H1 (cell line): ENCODE measurements around the gene USP24. TPM values are rescaled to one million over a fixed set of nuclear protein-coding genes. Genes with fewer than 3 reads are reported as not detected.

Source experiments
- CTCF ChIA-PET: fragments of 300-600 bp; sonication (Branson Sonifier 250); formaldehyde crosslinking; loops from one replicate; lab custom pipeline; 2021; ENCODE audit not compliant: partially characterized antibody; lab: Charles Lee
- POLR2A ChIA-PET: fragments of 300-600 bp; sonication (Branson Sonifier 250); formaldehyde crosslinking; loops from one replicate; lab custom pipeline; 2021; ENCODE audit warnings: inconsistent platforms; ENCODE audit not compliant: partially characterized antibody; lab: Charles Lee
- DNase-seq, 2 experiments: peaks; one replicate each; pipeline versions ENCODE4 v3.0.0 to v3.0.0-alpha.2; 2010 to 2022; ENCODE audit warnings: low spot score in 2 of 2, low read depth in 1 of 2, mixed read lengths in 1 of 2
- FAIRE-seq: peaks from 2 replicates; lab custom pipeline; 2011; peaks lifted over from hg19 to GRCh38; lab: Jason Lieb, UNC
- H2AFZ ChIP-seq: 2 replicates; pipeline ENCODE4 v1.8.1; 2012; ENCODE audit warnings: low read length, inconsistent platforms
- H2AK5ac ChIP-seq: 2 replicates; pipeline ENCODE4 v1.6.1; 2013; ENCODE audit warnings: low read depth, low read length
- H2BK120ac ChIP-seq: replicated peaks from 2 replicates; pipeline ENCODE3; 2013; ENCODE audit warnings: low read depth, low read length, inconsistent platforms
- H2BK12ac ChIP-seq: 2 replicates; pipeline ENCODE4 v1.6.1; 2013; ENCODE audit warnings: low read depth, low read length
- H2BK15ac ChIP-seq: 2 replicates; pipeline ENCODE4 v1.6.1; 2013; ENCODE audit warnings: low read length
- H2BK20ac ChIP-seq: 2 replicates; pipeline ENCODE4 v1.6.1; 2013; ENCODE audit warnings: low read length
- H2BK5ac ChIP-seq: 2 replicates; pipeline ENCODE4 v1.6.1; 2013; ENCODE audit warnings: low read depth, low read length
- H3K14ac ChIP-seq: 2 replicates; pipeline ENCODE4 v1.6.1; 2013; ENCODE audit warnings: inconsistent platforms; ENCODE audit not compliant: insufficient read length
- H3K18ac ChIP-seq: 2 replicates; pipeline ENCODE4 v1.6.1; 2013; ENCODE audit warnings: low read length; ENCODE audit errors: extremely low read depth
- H3K23ac ChIP-seq: 2 replicates; pipeline ENCODE4 v1.6.1; 2013; ENCODE audit warnings: inconsistent platforms; ENCODE audit not compliant: insufficient read length
- H3K23me2 ChIP-seq: 2 replicates; pipeline ENCODE4 v1.6.1; 2013; ENCODE audit warnings: low read depth, low read length
- H3K27ac ChIP-seq: 2 replicates; pipeline ENCODE4 v1.6.1; 2011; ENCODE audit warnings: low read depth, low read length, inconsistent platforms
- H3K27me3 ChIP-seq, 4 experiments: replicated peaks in 1 of 4; 1 replicate in 1 of 4; 2 replicates in 3 of 4; pipeline versions ENCODE4 v1.6.1 to v1.8.1; 2011 to 2013; ENCODE audit warnings: low read length in 3 of 4, mild to moderate bottlenecking in 3 of 4, inconsistent platforms in 2 of 4, mixed read lengths in 2 of 4, moderate library complexity in 1 of 4; ENCODE audit not compliant: control insufficient read depth in 3 of 4, insufficient read depth in 3 of 4; ENCODE audit errors: extremely low read depth in 1 of 4
- H3K36me3 ChIP-seq, 4 experiments: 2 replicates each; pipeline versions ENCODE4 v1.6.1 to v1.8.1; 2011 to 2013; ENCODE audit warnings: mild to moderate bottlenecking in 4 of 4, low read length in 3 of 4, moderate library complexity in 2 of 4, control low read depth in 1 of 4, inconsistent platforms in 1 of 4; ENCODE audit not compliant: insufficient read depth in 4 of 4, control insufficient read depth in 2 of 4
- H3K4ac ChIP-seq: replicated peaks from 2 replicates; pipeline ENCODE3; 2013; ENCODE audit warnings: low read length, low read depth, mixed read lengths, inconsistent platforms; ENCODE audit not compliant: insufficient read length
- H3K4me1 ChIP-seq, 4 experiments: replicated peaks in 1 of 4; 1 replicate in 1 of 4; 2 replicates in 3 of 4; pipeline versions ENCODE4 v1.6.1 to v1.8.1; 2011 to 2013; ENCODE audit warnings: low read length in 3 of 4, inconsistent platforms in 2 of 4, mixed read lengths in 1 of 4; ENCODE audit not compliant: insufficient read depth in 4 of 4, control insufficient read depth in 3 of 4
- H3K4me2 ChIP-seq, 2 experiments: 2 replicates each; pipeline versions ENCODE4 v1.6.1 to v1.8.1; 2011 to 2013; ENCODE audit warnings: low read depth in 2 of 2, low read length in 2 of 2, control low read depth in 1 of 2, inconsistent platforms in 1 of 2, mild to moderate bottlenecking in 1 of 2; ENCODE audit not compliant: insufficient read depth in 1 of 2
- H3K4me3 ChIP-seq, 4 experiments: fragments of 200-600, 300-600 bp in 1 of 4; sonication (generic), shearing (Covaris generic), sonication (Bioruptor Twin) in 1 of 4; 2 replicates each; pipeline versions ENCODE4 v1.5.1 to v1.8.1; 2011 to 2016; ENCODE audit warnings: low read length in 4 of 4, low read depth in 3 of 4, control low read depth in 2 of 4, inconsistent platforms in 2 of 4, mild to moderate bottlenecking in 2 of 4, mixed read lengths in 1 of 4, moderate library complexity in 1 of 4; ENCODE audit not compliant: insufficient read depth in 2 of 4; ENCODE audit errors: extremely low read depth in 1 of 4
- H3K56ac ChIP-seq: replicated peaks from 2 replicates; pipeline ENCODE3; 2013; ENCODE audit warnings: low read depth, mild to moderate bottlenecking, mixed read lengths, low read length, inconsistent platforms; ENCODE audit not compliant: insufficient read length
- H3K79me1 ChIP-seq: 2 replicates; pipeline ENCODE4 v1.6.1; 2013; ENCODE audit warnings: low read depth, low read length, control low read depth
- H3K79me2 ChIP-seq, 2 experiments: 2 replicates each; pipeline versions ENCODE4 v1.6.1 to v1.8.1; 2012 to 2013; ENCODE audit warnings: low read length in 2 of 2, mild to moderate bottlenecking in 2 of 2, inconsistent platforms in 1 of 2; ENCODE audit not compliant: insufficient read depth in 2 of 2, control insufficient read depth in 1 of 2
- H3K9ac ChIP-seq, 4 experiments: replicated peaks in 1 of 4; 1 replicate in 1 of 4; 2 replicates in 3 of 4; pipeline versions ENCODE4 v1.6.1 to v1.8.1; 2011 to 2013; ENCODE audit warnings: low read depth in 3 of 4, low read length in 3 of 4, control low read depth in 2 of 4, mild to moderate bottlenecking in 2 of 4, moderate library complexity in 2 of 4, inconsistent platforms in 1 of 4; ENCODE audit errors: extremely low read depth in 1 of 4
- H3K9me3 ChIP-seq, 2 experiments: 2 replicates each; pipeline versions ENCODE4 v1.6.1 to v1.8.1; 2012 to 2013; ENCODE audit warnings: mild to moderate bottlenecking in 2 of 2, moderate library complexity in 2 of 2, control low read depth in 1 of 2, inconsistent platforms in 1 of 2, low read depth in 1 of 2, low read length in 1 of 2, mixed read lengths in 1 of 2; ENCODE audit not compliant: insufficient read depth in 2 of 2
- H4K20me1 ChIP-seq, 2 experiments: replicated peaks in 1 of 2; 2 replicates each; pipeline versions ENCODE3 to v1.8.1; 2011 to 2013; ENCODE audit warnings: inconsistent platforms in 2 of 2, low read length in 2 of 2, mild to moderate bottlenecking in 1 of 2; ENCODE audit not compliant: insufficient read depth in 2 of 2, control insufficient read depth in 1 of 2
- H4K5ac ChIP-seq: 2 replicates; pipeline ENCODE4 v1.6.1; 2013; ENCODE audit warnings: low read length, low read depth, mixed read lengths, inconsistent platforms; ENCODE audit not compliant: insufficient read length
- H4K8ac ChIP-seq: 2 replicates; pipeline ENCODE4 v1.8.0; 2013; ENCODE audit warnings: mild to moderate bottlenecking, moderate library complexity, low read length, inconsistent platforms; ENCODE audit not compliant: insufficient read depth; ENCODE audit errors: extremely low read depth
- H4K91ac ChIP-seq: replicated peaks from 2 replicates; pipeline ENCODE3; 2013; ENCODE audit warnings: low read length, mixed read lengths, inconsistent platforms; ENCODE audit not compliant: insufficient read length
- CBX8 ChIP-seq: fragments of 300-800, 300-1000 bp; sonication (generic); IDR thresholded peaks from 2 replicates; pipeline ENCODE4 v1.7.1; 2016; ENCODE audit warnings: low read depth, low read length, borderline replicate concordance
- CEBPB ChIP-seq: IDR thresholded peaks from 2 replicates; pipeline ENCODE4 v1.6.1; 2012; ENCODE audit warnings: low read depth, low read length
- SRF ChIP-seq: IDR thresholded peaks from 2 replicates; pipeline ENCODE4 v1.6.1; 2011; ENCODE audit warnings: mild to moderate bottlenecking, low read depth, low read length, moderate library complexity
- TAF1 ChIP-seq: IDR thresholded peaks from 2 replicates; pipeline ENCODE4 v1.6.1; 2011; ENCODE audit warnings: mild to moderate bottlenecking, low read depth, low read length
- TBP ChIP-seq: IDR thresholded peaks from 2 replicates; pipeline ENCODE4 v1.6.1; 2011; ENCODE audit warnings: low read depth, low read length, improper control_type of control experiment
- WGBS, 2 experiments: shearing (Covaris generic) in 1 of 2; methylation state at CpG; one replicate each; pipeline versions ENCODE4 v1.1.6 to v1.1.7; 2013 to 2015; ENCODE audit warnings: low lambda C conversion rate in 2 of 2, mixed read lengths in 2 of 2, inconsistent platforms in 1 of 2, low coverage in 1 of 2, missing lambda C conversion rate in 1 of 2; ENCODE audit not compliant: insufficient replicate concordance in 2 of 2, insufficient coverage in 1 of 2, insufficient read length in 1 of 2; ENCODE audit errors: extremely low coverage in 1 of 2, missing lambda C conversion rate in 1 of 2; 5-methylcytosine and 5-hydroxymethylcytosine counted together
- polyA plus RNA-seq, 7 experiments: library from polyadenylated mRNA; depleted of rRNA in 3 of 7; stranded (reverse) in 5 of 7; unstranded in 2 of 7; fragments of >200 nt in 5 of 7; fragments of 200-250 nt in 2 of 7; gene quantifications; 1 replicate in 5 of 7; 2 replicates in 1 of 7; 4 replicates in 1 of 7; pipeline versions ENCODE4 v1.2.1 to v1.2.3, GENCODE V29; 2011 to 2013; ENCODE audit warnings: missing spikeins in 2 of 7, mixed read lengths in 2 of 7
- total RNA-seq: library from RNA; stranded (reverse); fragmentation: NEBNext Ultra II Directional; extraction: Animal tissue kit (Norgen Biotek cat#: 25700); gene quantifications from 2 replicates; pipeline ENCODE4 v1.2.1, GENCODE V29; 2021

The USP24 gene
- total and polyA plus RNA-seq, 2 of the 8 experiments (the other 6 are each of a cell fraction or from before 2014, with no cell fraction given), result 11.1 to 34.6 TPM

- 82% methylated on average over 1 of the region's 1 CpG; no CpG with 5 or more reads in 1 of the 2 experiments for WGBS, 2 experiments
- FAIRE-seq, result no peak
Measured at GRCh38 chr1:55169126-55169525, 46.0 kb downstream of the USP24 start.

More at GRCh38 chr1:55169126-55169525, 46.0 kb downstream of the USP24 start:
- H3K36me3 ChIP-seq, result peaks cover 0 to 19% (median 5%) of the 10 kb centered on the region in 4 experiments; a peak in 4 of 8 replicates
- H2BK20ac ChIP-seq, result no peak overlapping the region
- H3K4me2 ChIP-seq, result no peak overlapping the region
- no peak overlapping the region for H4K8ac ChIP-seq
- H3K9ac ChIP-seq, result no peak overlapping the region
- H3K56ac ChIP-seq, result no peak overlapping the region
- no peaks in the 10 kb centered on the region for H3K23me2 ChIP-seq
- H2AK5ac ChIP-seq, result no peak overlapping the region
- no peak overlapping the region for H4K91ac ChIP-seq
- peaks cover 0 to 6% (median 0%) of the 10 kb centered on the region in 4 experiments; a peak in 3 of 7 replicates for H3K4me1 ChIP-seq
- H3K27ac ChIP-seq, result no peak overlapping the region
- H2BK12ac ChIP-seq, result no peak overlapping the region
- no peak overlapping the region for H2AFZ ChIP-seq
- no peak overlapping the region for H3K14ac ChIP-seq
- TF ChIP-seq SRF, result no peak
- no peak for TF ChIP-seq TBP
- TF ChIP-seq CEBPB, result no peak
- no peak for TF ChIP-seq CBX8
- TF ChIP-seq TAF1, result no peak
- POLR2A ChIA-PET, result no interaction called here
- H3K79me1 ChIP-seq, result no peaks in the 10 kb centered on the region
- H2BK120ac ChIP-seq, result no peak overlapping the region
- H4K5ac ChIP-seq, result no peak overlapping the region
- CTCF ChIA-PET, result no interaction called here
- no peak overlapping the region for H3K4ac ChIP-seq
- H2BK5ac ChIP-seq, result no peak overlapping the region
- no peak overlapping the region for H3K23ac ChIP-seq
- H2BK15ac ChIP-seq, result no peak overlapping the region
- no peaks in the 10 kb centered on the region for H4K20me1 ChIP-seq
- no peaks in the 10 kb centered on the region for H3K27me3 ChIP-seq
- no peaks in the 10 kb centered on the region for H3K79me2 ChIP-seq
- DNase-seq, result no peak
- H3K9me3 ChIP-seq, result no peaks in the 10 kb centered on the region
- H3K18ac ChIP-seq, result no peak overlapping the region
- no peak overlapping the region for H3K4me3 ChIP-seq
